ENCODE results near the gene STX3. TPM values are rescaled to one million over a fixed set of nuclear protein-coding genes. Genes with fewer than 3 reads are reported as not detected.

The STX3 gene
- 29.3 TPM for polyA plus RNA-seq (2013)

DNA sequence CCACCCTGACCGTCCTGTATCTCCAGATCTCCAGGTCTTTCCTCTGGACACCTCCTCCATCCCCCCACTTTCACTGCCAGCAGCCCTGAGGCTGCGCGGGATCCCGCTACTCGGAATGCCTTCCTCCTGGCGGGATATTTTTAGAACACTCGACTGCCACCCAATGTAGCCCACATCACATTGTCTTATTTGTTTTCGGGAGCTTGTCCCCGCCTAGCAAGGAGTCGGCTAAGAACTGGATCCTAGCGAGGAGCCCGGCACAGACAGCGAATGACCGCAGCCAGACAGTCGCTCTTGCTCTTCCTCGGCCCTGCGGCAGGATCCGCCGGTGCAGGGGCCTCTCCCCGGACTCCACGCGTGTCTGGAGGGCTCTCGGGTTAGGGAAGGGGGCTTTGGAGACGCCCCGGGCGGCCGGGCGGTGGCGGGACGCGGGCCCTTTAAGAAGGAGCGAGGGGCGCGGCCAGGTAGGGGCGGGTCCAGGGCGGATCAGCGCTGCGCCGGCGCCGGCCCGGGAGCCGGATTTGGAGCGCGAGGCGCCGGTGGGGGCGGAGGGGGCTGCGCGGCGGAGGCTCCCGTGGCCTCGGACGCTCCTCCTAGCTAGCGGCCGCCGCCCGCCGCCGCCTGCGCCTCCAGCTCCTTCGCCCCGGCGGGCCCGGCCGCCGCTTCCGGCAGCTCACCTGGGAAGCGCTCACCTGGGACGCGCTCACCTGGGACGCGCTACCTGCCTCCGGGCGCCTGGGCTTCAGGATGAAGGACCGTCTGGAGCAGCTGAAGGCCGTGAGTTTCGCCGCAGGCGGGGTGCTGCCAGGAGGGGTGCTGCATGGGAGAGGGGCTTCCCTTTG lies at the start of gene STX3:
STX3 (plus strand) TSS at position 518 of the 842 bp plus-strand sequence; CDS start at position 748, 230 bp downstream.
- Histone ChIP-seq H3K27me3 (replicated peaks in 2 of 5; ENCODE audit: control insufficient read depth in 4 of 5, insufficient read depth in 5 of 5, low read length in 4 of 5) (no peaks in the 10 kb centered on the region), H3K9me3 (ENCODE audit: control extremely low read depth in 1 of 5, control insufficient read depth in 4 of 5, insufficient read depth in 2 of 5, low read depth in 1 of 5, low read length in 4 of 5) (no peaks in the 10 kb centered on the region), H3K27ac (ENCODE audit: insufficient read depth in 1 of 2, low read depth in 1 of 2, low read length in 2 of 2, poor library complexity in 1 of 2, severe bottlenecking in 2 of 2) (peak within 1 kb of the TSS in 1 of 2 experiments; percentile 64), H3K4me3 (ENCODE audit: control insufficient read depth in 1 of 7, extremely low read depth in 1 of 7, insufficient read depth in 4 of 7, low read depth in 2 of 7, low read length in 6 of 7) (peak within 1 kb of the TSS; percentile 76 to 95 (median 86)), H3K36me3 (ENCODE audit: control insufficient read depth in 4 of 4, insufficient read depth in 4 of 4, low read length in 3 of 4) (peaks cover 0 to 4% (median 0%) of the 10 kb centered on the region in 4 experiments), H3K4me1 (ENCODE audit: control extremely low read depth in 1 of 4, control insufficient read depth in 4 of 4, insufficient read depth in 4 of 4, low read length in 3 of 4) (peaks cover 7 to 31% (median 28%) of the 10 kb centered on the region in 4 experiments)
- peak; percentile 63 to 83 (median 74) for DNase-seq
- POLR2A ChIA-PET = interaction anchor here (0.9 to 1.8 kb wide), 3 partner anchors 12 to 47 kb away, joined by 3 to 5 read pairs (median 5); no protein-coding TSS in a partner anchor
- CTCF ChIA-PET = interaction anchor here (0.7 to 6.9 kb wide), 12 partner anchors 9 to 89 kb away, joined by 3 to 74 read pairs (median 11); no protein-coding TSS in a partner anchor
- under 1% methylated on average over 63 of the region's 80 CpGs for WGBS (ENCODE audit: insufficient coverage)

DNA sequence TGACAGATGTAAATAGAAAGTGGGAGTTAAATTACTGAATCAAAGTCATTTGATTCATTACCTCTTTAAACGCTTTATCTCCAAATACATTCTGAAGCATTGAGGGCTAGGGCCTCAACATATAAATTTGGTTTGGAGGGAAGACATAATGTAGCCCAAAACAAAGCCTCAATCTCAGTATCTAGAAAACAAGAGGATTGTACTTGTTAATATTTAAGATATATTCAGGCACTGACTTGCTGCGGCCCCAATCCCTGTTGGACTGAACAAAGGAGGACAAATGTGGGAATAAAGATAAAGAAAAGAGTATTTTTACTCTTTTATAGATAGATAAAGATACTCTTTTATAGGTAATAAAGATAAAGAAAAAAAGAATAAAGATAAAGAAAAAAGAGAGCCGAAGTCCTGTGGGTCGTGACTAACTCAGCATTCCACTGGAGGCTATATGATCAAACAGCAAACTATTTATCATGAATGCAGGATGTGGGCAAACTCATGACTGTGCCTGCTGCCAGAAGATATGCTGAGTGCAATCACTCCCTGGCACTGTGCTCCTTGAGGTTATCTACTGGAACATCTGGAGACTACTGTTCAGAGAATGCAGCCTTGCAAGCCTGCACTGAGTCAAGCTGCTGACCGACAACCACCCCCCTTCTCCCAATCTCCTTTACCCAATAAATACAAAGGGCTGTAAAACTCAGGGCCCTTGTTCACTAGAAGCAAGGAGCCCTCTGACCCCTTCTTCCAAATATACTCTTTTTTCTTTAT lies 48.5 kb upstream of the STX3 start:
- Histone ChIP-seq H3K27ac (ENCODE audit: insufficient read depth in 1 of 2, low read depth in 1 of 2, low read length in 2 of 2, poor library complexity in 1 of 2, severe bottlenecking in 2 of 2) (no peak overlapping the region), H3K36me3 (ENCODE audit: control insufficient read depth in 4 of 4, insufficient read depth in 4 of 4, low read length in 3 of 4) (no peaks in the 10 kb centered on the region), H3K9me3 (ENCODE audit: control extremely low read depth in 1 of 5, control insufficient read depth in 4 of 5, insufficient read depth in 2 of 5, low read depth in 1 of 5, low read length in 4 of 5) (peaks cover 0 to 9% (median 0%) of the 10 kb centered on the region in 5 experiments), H3K4me3 (ENCODE audit: control insufficient read depth in 1 of 7, extremely low read depth in 1 of 7, insufficient read depth in 4 of 7, low read depth in 2 of 7, low read length in 6 of 7) (no peak overlapping the region), H3K27me3 (replicated peaks in 2 of 5; ENCODE audit: control insufficient read depth in 4 of 5, insufficient read depth in 5 of 5, low read length in 4 of 5) (no peaks in the 10 kb centered on the region), H3K4me1 (ENCODE audit: control extremely low read depth in 1 of 4, control insufficient read depth in 4 of 4, insufficient read depth in 4 of 4, low read length in 3 of 4) (peaks cover 0 to 4% (median 0%) of the 10 kb centered on the region in 4 experiments)
- CTCF ChIA-PET = interaction anchor here (1.1 kb wide), 1 partner anchor 14 kb away, joined by 3 read pairs; no protein-coding TSS in a partner anchor
- 38% methylated on average over 3 of the region's 5 CpGs for WGBS (ENCODE audit: insufficient coverage)
- POLR2A ChIA-PET = no interaction called here
- peak; percentile 57 to 81 (median 60) for DNase-seq

DNA sequence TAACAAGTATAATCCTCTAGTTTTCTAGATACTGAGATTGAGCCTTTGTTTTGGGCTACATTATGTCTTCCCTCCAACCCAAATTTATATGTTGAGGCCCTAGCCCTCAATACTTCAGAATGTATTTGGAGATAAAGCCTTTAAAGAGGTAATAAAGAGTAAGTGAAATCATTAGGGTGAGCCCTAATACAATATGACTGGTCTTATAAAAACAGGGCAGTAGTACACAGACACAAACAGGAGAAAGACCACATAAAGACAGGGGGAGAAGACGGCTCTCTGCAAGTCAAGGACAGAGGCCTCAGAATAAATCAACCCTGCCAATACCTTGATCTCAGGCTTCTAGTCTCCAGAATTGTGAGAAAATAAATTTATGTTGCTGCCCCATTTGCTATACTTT lies 47.8 kb upstream of the STX3 start:
- WGBS (ENCODE audit: insufficient coverage) = no CpG with 5 or more reads among the region's 1 CpG
- Histone ChIP-seq H3K9me3 (ENCODE audit: control extremely low read depth in 1 of 5, control insufficient read depth in 4 of 5, insufficient read depth in 2 of 5, low read depth in 1 of 5, low read length in 4 of 5) (peaks cover 0 to 9% (median 0%) of the 10 kb centered on the region in 5 experiments), H3K4me1 (ENCODE audit: control extremely low read depth in 1 of 4, control insufficient read depth in 4 of 4, insufficient read depth in 4 of 4, low read length in 3 of 4) (peaks cover 0 to 4% (median 0%) of the 10 kb centered on the region in 4 experiments), H3K27ac (ENCODE audit: insufficient read depth in 1 of 2, low read depth in 1 of 2, low read length in 2 of 2, poor library complexity in 1 of 2, severe bottlenecking in 2 of 2) (no peak overlapping the region), H3K36me3 (ENCODE audit: control insufficient read depth in 4 of 4, insufficient read depth in 4 of 4, low read length in 3 of 4) (no peaks in the 10 kb centered on the region), H3K4me3 (ENCODE audit: control insufficient read depth in 1 of 7, extremely low read depth in 1 of 7, insufficient read depth in 4 of 7, low read depth in 2 of 7, low read length in 6 of 7) (no peak overlapping the region), H3K27me3 (replicated peaks in 2 of 5; ENCODE audit: control insufficient read depth in 4 of 5, insufficient read depth in 5 of 5, low read length in 4 of 5) (no peaks in the 10 kb centered on the region)
- ChIA-PET POLR2A (no interaction called here), CTCF (no interaction called here)
- no peak for DNase-seq

DNA sequence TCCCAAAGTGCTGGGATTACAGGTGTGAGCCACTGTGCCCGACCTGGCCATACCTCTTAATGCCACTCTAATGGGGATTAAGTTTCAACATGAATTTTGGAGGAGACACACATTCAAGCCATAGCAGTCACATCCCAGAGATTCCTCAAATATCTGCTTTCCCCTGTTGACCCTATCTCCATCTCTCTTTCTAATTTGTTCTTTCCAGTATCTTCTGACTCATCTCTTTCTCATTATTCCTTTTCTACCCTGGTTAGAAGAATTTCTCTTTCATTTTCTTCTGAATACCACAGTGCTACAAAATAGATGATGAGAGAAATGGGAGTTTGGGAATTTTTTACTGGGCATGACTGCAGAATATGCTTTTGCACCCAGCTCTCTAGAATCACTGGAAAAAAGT lies 46.6 kb upstream of the STX3 start:
- DNase-seq = no peak
- WGBS (ENCODE audit: insufficient coverage) = 100% methylated on average over 1 of the region's 1 CpG
- H3K27me3 ChIP-seq (replicated peaks in 2 of 5; ENCODE audit: control insufficient read depth in 4 of 5, insufficient read depth in 5 of 5, low read length in 4 of 5) = no peaks in the 10 kb centered on the region

DNA sequence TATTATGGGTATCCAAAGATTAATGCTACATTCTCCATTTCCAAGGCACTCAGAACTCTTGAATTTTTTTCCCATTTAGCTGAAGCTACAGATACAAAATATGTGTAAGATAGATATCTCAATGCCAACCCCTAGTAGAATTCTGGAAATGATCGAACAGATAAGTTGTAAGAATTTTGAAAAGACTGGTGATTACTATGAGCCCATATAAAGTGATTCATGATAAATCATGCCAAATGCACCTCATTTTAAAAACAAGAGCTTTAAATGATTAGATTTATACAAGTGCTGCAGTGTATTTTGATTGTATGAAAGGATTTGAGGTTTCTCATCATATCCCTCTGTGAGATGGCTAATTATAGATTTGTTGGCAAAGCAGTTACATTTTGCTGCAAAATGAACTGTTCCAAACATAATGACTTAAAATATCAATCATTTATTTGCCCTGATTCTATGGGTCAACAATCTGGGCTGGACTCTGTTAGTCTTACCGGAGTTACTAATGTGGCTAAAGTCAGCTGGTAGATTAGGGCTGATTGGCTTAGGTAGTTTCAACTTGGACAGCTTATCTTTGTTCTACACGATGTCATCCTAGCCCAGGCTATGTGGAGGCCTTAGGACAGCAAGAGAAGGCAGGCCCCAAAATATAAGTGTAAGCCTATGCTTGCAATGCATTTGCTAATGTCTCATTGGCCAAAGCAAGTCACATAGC lies 44.9 kb upstream of the STX3 start:
- Histone ChIP-seq H3K4me1 (ENCODE audit: control extremely low read depth in 1 of 4, control insufficient read depth in 4 of 4, insufficient read depth in 4 of 4, low read length in 3 of 4) (peaks cover 0 to 4% (median 0%) of the 10 kb centered on the region in 4 experiments), H3K9me3 (ENCODE audit: control extremely low read depth in 1 of 5, control insufficient read depth in 4 of 5, insufficient read depth in 2 of 5, low read depth in 1 of 5, low read length in 4 of 5) (peaks cover 0 to 9% (median 0%) of the 10 kb centered on the region in 5 experiments), H3K36me3 (ENCODE audit: control insufficient read depth in 4 of 4, insufficient read depth in 4 of 4, low read length in 3 of 4) (no peaks in the 10 kb centered on the region), H3K27ac (ENCODE audit: insufficient read depth in 1 of 2, low read depth in 1 of 2, low read length in 2 of 2, poor library complexity in 1 of 2, severe bottlenecking in 2 of 2) (no peak overlapping the region), H3K27me3 (replicated peaks in 2 of 5; ENCODE audit: control insufficient read depth in 4 of 5, insufficient read depth in 5 of 5, low read length in 4 of 5) (no peaks in the 10 kb centered on the region), H3K4me3 (ENCODE audit: control insufficient read depth in 1 of 7, extremely low read depth in 1 of 7, insufficient read depth in 4 of 7, low read depth in 2 of 7, low read length in 6 of 7) (no peak overlapping the region)
- ChIA-PET POLR2A (no interaction called here), CTCF (interaction anchor here (1.1 kb wide), 1 partner anchor 15 kb away, joined by 4 read pairs; no protein-coding TSS in a partner anchor)
- 100% methylated on average over 1 of the region's 3 CpGs for WGBS (ENCODE audit: insufficient coverage)
- DNase-seq = no peak

More for the DNA sequence above, 46.6 kb upstream of the STX3 start:
- no peak overlapping the region for H3K4me3 ChIP-seq (ENCODE audit: control insufficient read depth in 1 of 7, extremely low read depth in 1 of 7, insufficient read depth in 4 of 7, low read depth in 2 of 7, low read length in 6 of 7)
- H3K27ac ChIP-seq (ENCODE audit: insufficient read depth in 1 of 2, low read depth in 1 of 2, low read length in 2 of 2, poor library complexity in 1 of 2, severe bottlenecking in 2 of 2) = no peak overlapping the region
- peaks cover 0 to 9% (median 0%) of the 10 kb centered on the region in 5 experiments for H3K9me3 ChIP-seq (ENCODE audit: control extremely low read depth in 1 of 5, control insufficient read depth in 4 of 5, insufficient read depth in 2 of 5, low read depth in 1 of 5, low read length in 4 of 5)
- peaks cover 0 to 4% (median 0%) of the 10 kb centered on the region in 4 experiments for H3K4me1 ChIP-seq (ENCODE audit: control extremely low read depth in 1 of 4, control insufficient read depth in 4 of 4, insufficient read depth in 4 of 4, low read length in 3 of 4)
- H3K36me3 ChIP-seq (ENCODE audit: control insufficient read depth in 4 of 4, insufficient read depth in 4 of 4, low read length in 3 of 4) = no peaks in the 10 kb centered on the region
- ChIA-PET CTCF (no interaction called here), POLR2A (no interaction called here)

DNA sequence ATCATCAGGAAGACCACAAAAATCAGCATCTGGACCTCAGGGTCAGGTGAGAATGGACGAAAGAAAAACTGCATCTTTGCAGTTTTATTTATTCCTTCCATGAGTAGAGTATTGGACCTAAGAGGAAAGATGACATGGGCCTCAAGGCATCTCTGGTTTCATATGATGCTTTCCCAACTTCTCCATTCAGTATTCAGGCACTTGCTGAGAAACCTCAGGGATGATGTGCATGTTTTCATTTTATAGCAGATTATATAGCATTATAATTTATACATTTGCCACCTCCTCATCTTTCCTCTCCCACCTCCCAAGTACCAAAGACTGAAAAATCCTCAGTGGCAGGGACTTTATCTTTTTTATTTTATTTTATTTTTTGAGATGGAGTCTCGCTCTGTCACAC lies 41.4 kb upstream of the STX3 start, which contains the start of gene OR10V1:
OR10V1 (minus strand) TSS at position 101 of the 400 bp plus-strand sequence; CDS start at position 101, 0 bp downstream.
- ChIA-PET CTCF (no interaction called here), POLR2A (no interaction called here)
- 100% methylated on average over 1 of the region's 2 CpGs for WGBS (ENCODE audit: insufficient coverage)

More for the DNA sequence above, 41.4 kb upstream of the STX3 start, which contains the start of gene OR10V1:
- Histone ChIP-seq H3K4me3 (ENCODE audit: control insufficient read depth in 1 of 7, extremely low read depth in 1 of 7, insufficient read depth in 4 of 7, low read depth in 2 of 7, low read length in 6 of 7) (no peak within 1 kb of the TSS), H3K36me3 (ENCODE audit: control insufficient read depth in 4 of 4, insufficient read depth in 4 of 4, low read length in 3 of 4) (no peaks in the 10 kb centered on the region), H3K4me1 (ENCODE audit: control extremely low read depth in 1 of 4, control insufficient read depth in 4 of 4, insufficient read depth in 4 of 4, low read length in 3 of 4) (peaks cover 0 to 5% (median 0%) of the 10 kb centered on the region in 4 experiments), H3K9me3 (ENCODE audit: control extremely low read depth in 1 of 5, control insufficient read depth in 4 of 5, insufficient read depth in 2 of 5, low read depth in 1 of 5, low read length in 4 of 5) (no peaks in the 10 kb centered on the region), H3K27me3 (replicated peaks in 2 of 5; ENCODE audit: control insufficient read depth in 4 of 5, insufficient read depth in 5 of 5, low read length in 4 of 5) (no peaks in the 10 kb centered on the region), H3K27ac (ENCODE audit: insufficient read depth in 1 of 2, low read depth in 1 of 2, low read length in 2 of 2, poor library complexity in 1 of 2, severe bottlenecking in 2 of 2) (no peak within 1 kb of the TSS)
- no peak for DNase-seq
